GM12873 (cell line): ENCODE data around the gene ALDH1A1.

Experiments
- CTCF ChIP-seq: IDR thresholded peaks from 2 replicates; pipeline ENCODE4 v1.5.1; 2012; ENCODE audit warnings: low read depth, mild to moderate bottlenecking, moderate library complexity, low read length, control low read depth; ENCODE audit not compliant: insufficient read depth; ENCODE audit errors: missing control alignments

The ALDH1A1 gene

GRCh38 chr9:72978744-72979143, 25.9 kb upstream of the ALDH1A1 start:
- no peak for TF ChIP-seq CTCF

GRCh38 chr9:72977670-72978069, 24.8 kb upstream of the ALDH1A1 start:
- TF ChIP-seq CTCF = no peak

GRCh38 chr9:72974501-72974900, 21.6 kb upstream of the ALDH1A1 start:
- TF ChIP-seq CTCF = no peak

GRCh38 chr9:72972636-72973035, 19.8 kb upstream of the ALDH1A1 start:
- TF ChIP-seq CTCF = no peak

GRCh38 chr9:72971411-72971810, 18.6 kb upstream of the ALDH1A1 start:
- TF ChIP-seq CTCF = no peak

GRCh38 chr9:72960446-72960845, 7.6 kb upstream of the ALDH1A1 start:
- no peak for TF ChIP-seq CTCF

GRCh38 chr9:72958485-72959281, 5.8 kb upstream of the ALDH1A1 start:
- TF ChIP-seq CTCF = no peak
